Stimulated activated CD4-positive, alpha-beta T cell treated with anti-CD3 and anti-CD28 coated beads, Interleukin-1b, Interleukin-23, amount 100 ng/mL, for 24 hours (primary cell): ENCODE data around the gene KRT40.

Source experiments
- DNase-seq, 4 experiments: peaks; one replicate each; pipeline ENCODE4 v3.0.0-alpha.2; 2020; ENCODE audit warnings: low read depth in 4 of 4, low spot score in 1 of 4

Gene KRT40

GRCh38 chr17:40953881-40954280 is 30.2 kb downstream of the KRT40 start:
- DNase-seq, result no peak

GRCh38 chr17:40952661-40953060 is 31.5 kb downstream of the KRT40 start:
- DNase-seq, result no peak

- no peak for DNase-seq
These were observed 32.0 kb downstream of the KRT40 start for GRCh38 chr17:40952154-40952553.

- no peak for DNase-seq
These were observed 33.0 kb downstream of the KRT40 start for GRCh38 chr17:40951011-40951622.

GRCh38 chr17:40950176-40950575 is 34.0 kb downstream of the KRT40 start:
- DNase-seq, result no peak

GRCh38 chr17:40949418-40949817 is 34.7 kb downstream of the KRT40 start:
- no peak for DNase-seq

- DNase-seq, result no peak
These were observed 36.2 kb downstream of the KRT40 start for GRCh38 chr17:40947929-40948328.

- DNase-seq, result no peak
These were observed 38.7 kb downstream of the KRT40 start for GRCh38 chr17:40945414-40945813.

- no peak for DNase-seq
These were observed 39.6 kb downstream of the KRT40 start for GRCh38 chr17:40944531-40944930.

- no peak for DNase-seq
These were observed 41.6 kb downstream of the KRT40 start for GRCh38 chr17:40942553-40942952.

- no peak for DNase-seq
These were observed 43.9 kb downstream of the KRT40 start for GRCh38 chr17:40940266-40940665.

- DNase-seq, result no peak
These were observed 45.1 kb downstream of the KRT40 start for GRCh38 chr17:40938981-40939380.

GRCh38 chr17:40937384-40937819 is 46.7 kb downstream of the KRT40 start, which contains the start of gene KRT23:
Gene KRT23, minus strand, starts transcription at chr17:40937646. Its CDS starts 1,043 bp downstream, at chr17:40936603.
- DNase-seq, result no peak

GRCh38 chr17:40936976-40937375 is 47.1 kb downstream of the KRT40 start:
- no peak for DNase-seq

- DNase-seq, result no peak
These were observed 47.6 kb downstream of the KRT40 start for GRCh38 chr17:40936437-40936971.

GRCh38 chr17:40935624-40936023 is 48.5 kb downstream of the KRT40 start:
- DNase-seq, result no peak

- no peak for DNase-seq
These were observed 51.5 kb downstream of the KRT40 start for GRCh38 chr17:40932608-40933007.

- no peak for DNase-seq
These were observed 52.8 kb downstream of the KRT40 start for GRCh38 chr17:40931311-40931710.
